Neural cell (in vitro differentiated cells): ENCODE results near the gene MEOX1. TPM values are rescaled to one million over a fixed set of nuclear protein-coding genes. Genes with fewer than 3 reads are reported as not detected.

ENCODE experiments used
- H2AFZ ChIP-seq: fragments of 200-600, 300-800 bp; sonication (generic), shearing (Covaris generic); 2 replicates; pipeline ENCODE4 v1.6.0; 2014; ENCODE audit warnings: low read depth, mild to moderate bottlenecking, antibody characterized with exemption, low read length, moderate library complexity
- H3F3A ChIP-seq: fragments of 200-600 bp; shearing (Covaris generic); 2 replicates; pipeline ENCODE4 v1.6.1; 2016; ENCODE audit warnings: mild to moderate bottlenecking, moderate library complexity, mixed read lengths, antibody characterized with exemption, low read length; ENCODE audit not compliant: insufficient read depth, poor library complexity, severe bottlenecking
- H3K27ac ChIP-seq: fragments of 200-600, 300-800 bp; sonication (generic), shearing (Covaris generic); 2 replicates; pipeline ENCODE4 v1.5.1; 2014; ENCODE audit warnings: mild to moderate bottlenecking, low read length, moderate library complexity
- H3K27me3 ChIP-seq: fragments of 300-800, 200-600 bp; sonication (generic), shearing (Covaris generic); 2 replicates; pipeline ENCODE4 v1.6.0; 2014; ENCODE audit warnings: mild to moderate bottlenecking, low read depth, low read length, moderate library complexity; ENCODE audit not compliant: insufficient read depth
- H3K36me3 ChIP-seq: fragments of 300-800, 200-600 bp; sonication (generic), shearing (Covaris generic); 2 replicates; pipeline ENCODE4 v1.5.1; 2014; ENCODE audit warnings: mild to moderate bottlenecking, antibody characterized with exemption, low read length, moderate library complexity; ENCODE audit not compliant: insufficient read depth
- H3K4me2 ChIP-seq: fragments of 300-800, 200-600 bp; sonication (generic), shearing (Covaris generic); 2 replicates; pipeline ENCODE4 v1.6.0; 2014; ENCODE audit warnings: mild to moderate bottlenecking, low read length
- H3K4me3 ChIP-seq: fragments of 300-800, 200-600 bp; sonication (generic), shearing (Covaris generic); 2 replicates; pipeline ENCODE4 v1.5.1; 2014; ENCODE audit warnings: mild to moderate bottlenecking, low read length, moderate library complexity
- H3K79me2 ChIP-seq: fragments of 200-600 bp; shearing (Covaris generic); replicated peaks from 2 replicates; pipeline ENCODE4 v1.6.0; 2014; ENCODE audit warnings: mild to moderate bottlenecking, low read length, moderate library complexity; ENCODE audit not compliant: insufficient read depth
- H3K9ac ChIP-seq: fragments of 300-800, 200-600 bp; sonication (generic), shearing (Covaris generic); 2 replicates; pipeline ENCODE4 v1.6.1; 2016; ENCODE audit warnings: mild to moderate bottlenecking, low read length, mixed read lengths
- H3K9me2 ChIP-seq: fragments of 200-600 bp; shearing (Covaris generic); 2 replicates; pipeline ENCODE4 v1.6.1; 2016; ENCODE audit warnings: mild to moderate bottlenecking, low read length, mixed read lengths; ENCODE audit not compliant: insufficient read depth
- H3K9me3 ChIP-seq: fragments of 200-600, 300-800 bp; sonication (generic), shearing (Covaris generic); 2 replicates; pipeline ENCODE4 v1.6.1; 2016; ENCODE audit warnings: mild to moderate bottlenecking, mixed run types, low read length, moderate library complexity, mixed read lengths
- H4K20me1 ChIP-seq: fragments of 200-600 bp; shearing (Covaris generic); 2 replicates; pipeline ENCODE4 v1.6.1; 2016; ENCODE audit warnings: mild to moderate bottlenecking, mixed run types; ENCODE audit not compliant: insufficient read depth
- EP300 ChIP-seq: fragments of 450-650 bp; conservative IDR thresholded peaks from 2 replicates; pipeline ENCODE4 v1.6.1; 2014; ENCODE audit warnings: antibody characterized with exemption, mild to moderate bottlenecking, moderate library complexity; ENCODE audit not compliant: poor library complexity, severe bottlenecking
- EZH2 ChIP-seq: fragments of 200-600, 300-800 bp; shearing (Covaris generic), sonication (generic); IDR thresholded peaks from 2 replicates; pipeline ENCODE4 v1.6.1; 2014; ENCODE audit warnings: antibody characterized with exemption, low read length, borderline replicate concordance, mild to moderate bottlenecking; ENCODE audit not compliant: insufficient read depth, poor library complexity, severe bottlenecking
- MXI1 ChIP-seq: fragments of 450-650 bp; conservative IDR thresholded peaks from 2 replicates; pipeline ENCODE4 v1.6.1; 2014; ENCODE audit warnings: antibody characterized with exemption, mild to moderate bottlenecking; ENCODE audit not compliant: poor library complexity, severe bottlenecking
- POLR2AphosphoS5 ChIP-seq: IDR thresholded peaks from 2 replicates; pipeline ENCODE4 v1.6.1; 2012
- RAD21 ChIP-seq: fragments of 450-650 bp; conservative IDR thresholded peaks from 2 replicates; pipeline ENCODE4 v1.6.1; 2014; ENCODE audit warnings: antibody characterized with exemption, mild to moderate bottlenecking, moderate library complexity
- REST ChIP-seq: IDR thresholded peaks from 2 replicates; pipeline ENCODE4 v1.6.1; 2012; ENCODE audit warnings: borderline replicate concordance
- polyA plus RNA-seq: library from polyadenylated mRNA; depleted of rRNA; stranded (reverse); fragments of >200 nt; gene quantifications from 2 replicates; pipeline ENCODE4 v1.2.3, GENCODE V29; 2014
- small RNA-seq, 3 experiments: library from RNA; depleted of rRNA; stranded (forward); fragments of <200 nt; gene quantifications; one replicate each; pipeline ENCODE3, GENCODE V24; 2012

Gene MEOX1
- polyA plus RNA-seq, 1 donor from 2014 or later: 0.50 TPM

GRCh38 chr17:43591779-43592562 lies 69.8 kb downstream of the MEOX1 start:
- no peak overlapping the region for H3K4me2 ChIP-seq

GRCh38 chr17:43591001-43591400 lies 70.7 kb downstream of the MEOX1 start:
- TF ChIP-seq POLR2AphosphoS5: no peak
- TF ChIP-seq MXI1: no peak
- no peak for TF ChIP-seq EP300
- TF ChIP-seq EZH2: no peak
- no peak for TF ChIP-seq RAD21
- Histone ChIP-seq H3K9ac (no peak overlapping the region), H3K27ac (no peak overlapping the region), H3K79me2 (no peaks in the 10 kb centered on the region), H4K20me1 (no peaks in the 10 kb centered on the region), H3K9me3 (no peaks in the 10 kb centered on the region), H3K36me3 (no peaks in the 10 kb centered on the region), H3F3A (no peaks in the 10 kb centered on the region), H3K9me2 (no peaks in the 10 kb centered on the region), H3K27me3 (no peaks in the 10 kb centered on the region), H2AFZ (no peak overlapping the region), H3K4me3 (no peak overlapping the region), H3K4me2 (no peak overlapping the region)

More at GRCh38 chr17:43591779-43592562, 69.8 kb downstream of the MEOX1 start:
- Histone ChIP-seq H3F3A (no peaks in the 10 kb centered on the region), H3K9me2 (no peaks in the 10 kb centered on the region), H3K27me3 (no peaks in the 10 kb centered on the region), H3K27ac (no peak overlapping the region), H3K9me3 (no peaks in the 10 kb centered on the region), H3K4me3 (no peak overlapping the region), H3K36me3 (no peaks in the 10 kb centered on the region), H3K79me2 (no peaks in the 10 kb centered on the region), H2AFZ (no peak overlapping the region), H4K20me1 (no peaks in the 10 kb centered on the region), H3K9ac (no peak overlapping the region)
- no peak for TF ChIP-seq MXI1
- peak; percentile 60 for TF ChIP-seq REST

Small RNA genes lying within 50 kb of the gene (small RNA-seq; reads per million reads assigned to genes)
- 0 reads per million in 3 experiments for gene RF00017

Other genes starting within 250 kb of the MEOX1 start
- gene DHX8, start 177.9 kb downstream of the MEOX1 start, polyA plus RNA-seq: 19.4 and 20.7 TPM in 2 replicates
- 0.12 and 0.61 TPM in 2 replicates for gene ETV4, start 115.6 kb downstream of the MEOX1 start, polyA plus RNA-seq
- gene SOST, start 96.9 kb upstream of the MEOX1 start, polyA plus RNA-seq: 0.10 TPM in 1 of 2 replicates, not detected in the other
- gene DUSP3, start 117.1 kb upstream of the MEOX1 start, polyA plus RNA-seq: 38.7 and 38.8 TPM in 2 replicates
- 0.09 TPM in 1 of 2 replicates, not detected in the other for gene CFAP97D1, start 118.5 kb upstream of the MEOX1 start, polyA plus RNA-seq
- gene MPP3, start 171.2 kb upstream of the MEOX1 start, polyA plus RNA-seq: 48.1 and 67.2 TPM in 2 replicates
- not detected in 2 replicates for gene CD300LG, start 185.3 kb upstream of the MEOX1 start, polyA plus RNA-seq
- gene MPP2, start 245.6 kb upstream of the MEOX1 start, polyA plus RNA-seq: 25.5 and 34.3 TPM in 2 replicates